SK-N-SH (cell line): ENCODE data around the gene CD164L2. TPM values are rescaled to one million over a fixed set of nuclear protein-coding genes. Genes with fewer than 3 reads are reported as not detected.
"Not testable (repeated sequence)": the region's sequence is repeated elsewhere in the genome, so short reads cannot be mapped to it uniquely, and the experiment has no call there.

Source experiments
- CTCF ChIA-PET: fragments of 300-600, 350-600 bp; formaldehyde crosslinking; extraction: SDS; loops from one replicate; lab custom pipeline; 2021; lab: Yijun Ruan, JAX
- POLR2A ChIA-PET: fragments of 350-600 bp; sonication (Branson Sonifier 250); formaldehyde crosslinking; extraction: SDS; loops from one replicate; lab custom pipeline; 2020; ENCODE audit warnings: antibody characterized with exemption, inconsistent platforms; lab: Yijun Ruan, JAX
- DNase-seq: peaks from one replicate; pipeline ENCODE4 v3.0.0; 2012
- H2AFZ ChIP-seq: fragments of 200-600 bp; sonication (generic); 2 replicates; pipeline ENCODE4 v1.8.1; 2016; ENCODE audit warnings: antibody characterized with exemption, mild to moderate bottlenecking, low read depth
- H3F3A ChIP-seq: fragments of 200-600 bp; sonication (generic); replicated peaks from 2 replicates; pipeline ENCODE3; 2016; ENCODE audit warnings: antibody characterized with exemption, mild to moderate bottlenecking; ENCODE audit not compliant: insufficient read depth
- H3K27ac ChIP-seq, 2 experiments: fragments of 200-500 bp in 1 of 2; fragments of 200-600 bp in 1 of 2; sonication (Bioruptor generic) in 1 of 2; sonication (generic), shearing (Covaris generic) in 1 of 2; 2 replicates each; pipeline versions ENCODE4 v1.5.1 to v1.6.1; 2014 to 2016; ENCODE audit warnings: low read depth in 2 of 2, inconsistent platforms in 1 of 2, low read length in 1 of 2, mild to moderate bottlenecking in 1 of 2, mixed read lengths in 1 of 2
- H3K27me3 ChIP-seq: fragments of 200-600 bp; sonication (generic), shearing (Covaris generic); 2 replicates; pipeline ENCODE4 v1.6.1; 2016; ENCODE audit warnings: mixed run types; ENCODE audit not compliant: insufficient read depth
- H3K36me3 ChIP-seq, 2 experiments: fragments of 200-500 bp in 1 of 2; fragments of 200-600 bp in 1 of 2; sonication (Bioruptor generic) in 1 of 2; sonication (generic) in 1 of 2; replicated peaks in 1 of 2; 2 replicates each; pipeline versions ENCODE3 to v1.5.1; 2014 to 2016; ENCODE audit warnings: low read length in 1 of 2, mild to moderate bottlenecking in 1 of 2; ENCODE audit not compliant: insufficient read depth in 2 of 2, control insufficient read depth in 1 of 2
- H3K4me1 ChIP-seq, 2 experiments: fragments of 200-500 bp in 1 of 2; fragments of 200-600 bp in 1 of 2; sonication (Bioruptor generic) in 1 of 2; sonication (generic), shearing (Covaris generic) in 1 of 2; 2 replicates each; pipeline versions ENCODE4 v1.5.1 to v1.6.1; 2014 to 2016; ENCODE audit warnings: low read depth in 1 of 2, low read length in 1 of 2, mixed run types in 1 of 2; ENCODE audit not compliant: insufficient read depth in 2 of 2, control insufficient read depth in 1 of 2
- H3K4me2 ChIP-seq: fragments of 200-600 bp; sonication (generic), shearing (Covaris generic); 2 replicates; pipeline ENCODE4 v1.6.1; 2017; ENCODE audit warnings: mixed run types
- H3K4me3 ChIP-seq, 2 experiments: fragments of 200-500 bp in 1 of 2; fragments of 200-600 bp in 1 of 2; sonication (Bioruptor generic) in 1 of 2; sonication (generic), shearing (Covaris generic) in 1 of 2; 2 replicates each; pipeline versions ENCODE4 v1.5.1 to v1.8.1; 2014 to 2016; ENCODE audit warnings: low read depth in 2 of 2, inconsistent platforms in 1 of 2, low read length in 1 of 2, mild to moderate bottlenecking in 1 of 2, mixed read lengths in 1 of 2, moderate library complexity in 1 of 2
- H3K79me2 ChIP-seq: fragments of 200-600 bp; sonication (generic); 2 replicates; pipeline ENCODE4 v1.8.1; 2017; ENCODE audit warnings: mild to moderate bottlenecking; ENCODE audit not compliant: insufficient read depth
- H3K9ac ChIP-seq: fragments of 200-600 bp; sonication (generic); 2 replicates; pipeline ENCODE4 v1.6.1; 2017; ENCODE audit warnings: mixed run types
- H3K9me2 ChIP-seq: fragments of 200-600 bp; sonication (generic); 2 replicates; pipeline ENCODE4 v1.6.1; 2017; ENCODE audit warnings: mixed run types
- H3K9me3 ChIP-seq: fragments of 200-600 bp; sonication (generic); 2 replicates; pipeline ENCODE4 v1.6.1; 2017; ENCODE audit warnings: mixed run types, mild to moderate bottlenecking, moderate library complexity
- H4K20me1 ChIP-seq: fragments of 200-600 bp; sonication (generic); 2 replicates; pipeline ENCODE4 v1.6.1; 2017; ENCODE audit warnings: mild to moderate bottlenecking, mixed run types; ENCODE audit not compliant: insufficient read depth
- ELF1 ChIP-seq: IDR thresholded peaks from 2 replicates; pipeline ENCODE4 v1.4.0; 2012
- FOSL2 ChIP-seq: IDR thresholded peaks from 2 replicates; pipeline ENCODE4 v1.4.0; 2012; ENCODE audit warnings: low read depth, mild to moderate bottlenecking, moderate library complexity, borderline replicate concordance
- FOXJ3 ChIP-seq: sonication (generic); formaldehyde crosslinking; IDR thresholded peaks from 2 replicates; pipeline ENCODE4 v1.5.1; 2020; ENCODE audit warnings: mild to moderate bottlenecking, missing genetic modification reagents
- POLR2AphosphoS5 ChIP-seq: IDR thresholded peaks from 2 replicates; pipeline ENCODE4 v1.6.1; 2012; ENCODE audit warnings: low read depth, low read length
- RAD21 ChIP-seq: IDR thresholded peaks from 2 replicates; pipeline ENCODE4 v1.6.1; 2012; ENCODE audit warnings: mild to moderate bottlenecking, low read length
- SMC3 ChIP-seq: IDR thresholded peaks from 2 replicates; pipeline ENCODE4 v1.6.1; 2012; ENCODE audit warnings: low read depth, low read length, improper control_type of control experiment
- WGBS: methylation state at CpG from one replicate; pipeline ENCODE4 v1.1.6; 2017; ENCODE audit warnings: low lambda C conversion rate; 5-methylcytosine and 5-hydroxymethylcytosine counted together
- polyA plus RNA-seq, 3 experiments: library from polyadenylated mRNA; depleted of rRNA; stranded (reverse); fragments of >200 nt; gene quantifications; 2 replicates each; pipeline ENCODE4 v1.2.3, GENCODE V29; 2012
- TF ChIP-seq, protein P1 (sequence below): IDR thresholded peaks from 2 replicates; pipeline ENCODE4; 2012
- TF ChIP-seq, protein P2 (sequence below): IDR thresholded peaks from 2 replicates; pipeline ENCODE4 v1.4.0; 2012; ENCODE audit warnings: low read depth
- TF ChIP-seq, protein P3 (sequence below): fragments of 200-600 bp; sonication (generic); IDR thresholded peaks from 2 replicates; pipeline ENCODE4 v1.6.1; 2017; ENCODE audit warnings: antibody characterized with exemption, mild to moderate bottlenecking, moderate library complexity

Gene CD164L2
- polyA plus RNA-seq, 1 of the 3 experiments (the other 2 are of a cell fraction), result 0.05 TPM

DNA sequence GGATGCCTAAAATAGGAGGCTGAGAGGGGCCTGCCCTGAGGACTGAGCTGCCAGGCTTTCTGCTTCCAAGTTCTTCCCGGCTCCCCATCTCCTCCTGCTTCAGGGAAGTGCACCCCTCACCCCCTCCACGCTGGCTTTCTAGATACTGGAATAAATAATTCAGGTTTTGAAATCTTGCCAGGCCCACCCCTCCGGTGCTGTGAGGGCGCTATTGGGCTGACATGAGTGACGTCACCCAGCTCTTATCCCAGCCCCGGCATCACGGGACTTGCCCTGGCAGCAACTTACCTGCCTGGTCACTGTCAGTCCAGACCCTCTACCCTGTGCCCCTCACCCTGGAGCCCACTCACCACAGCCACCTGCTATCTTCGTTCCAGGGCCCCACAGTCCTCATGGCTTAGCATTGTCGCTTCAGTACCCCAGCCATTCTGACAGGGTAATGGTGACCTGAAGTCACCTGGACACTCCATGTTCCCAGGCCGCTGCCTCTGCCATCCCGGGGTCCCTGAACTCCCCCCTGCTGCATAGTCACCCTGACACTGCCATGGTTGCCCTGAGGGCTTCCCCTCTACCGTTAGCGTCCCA is 8.5 kb upstream of the CD164L2 start:
- peaks cover 11% of the 10 kb centered on the region; the same call in 1 of the 2 replicates for H3K79me2 ChIP-seq
- POLR2A ChIA-PET, result interaction anchor here (1.0 to 1.8 kb wide), 3 partner anchors 26 to 215 kb away, joined by 3 to 10 read pairs (median 5); partner anchors contain the start of gene MAP3K6
- peaks cover 9% of the 10 kb centered on the region for H3F3A ChIP-seq
- H3K27me3 ChIP-seq, result no peaks in the 10 kb centered on the region; the same call in 1 of the 2 replicates
- H3K4me2 ChIP-seq, result peak overlapping the region; percentile 100
- H3K36me3 ChIP-seq, result no peaks in the 10 kb centered on the region
- no peak overlapping the region for H3K9ac ChIP-seq
- H4K20me1 ChIP-seq, result no peaks in the 10 kb centered on the region
- DNase-seq, result no peak
- no peak for TF ChIP-seq FOXJ3
- TF ChIP-seq SMC3, result no peak
- TF ChIP-seq, protein P1, sequence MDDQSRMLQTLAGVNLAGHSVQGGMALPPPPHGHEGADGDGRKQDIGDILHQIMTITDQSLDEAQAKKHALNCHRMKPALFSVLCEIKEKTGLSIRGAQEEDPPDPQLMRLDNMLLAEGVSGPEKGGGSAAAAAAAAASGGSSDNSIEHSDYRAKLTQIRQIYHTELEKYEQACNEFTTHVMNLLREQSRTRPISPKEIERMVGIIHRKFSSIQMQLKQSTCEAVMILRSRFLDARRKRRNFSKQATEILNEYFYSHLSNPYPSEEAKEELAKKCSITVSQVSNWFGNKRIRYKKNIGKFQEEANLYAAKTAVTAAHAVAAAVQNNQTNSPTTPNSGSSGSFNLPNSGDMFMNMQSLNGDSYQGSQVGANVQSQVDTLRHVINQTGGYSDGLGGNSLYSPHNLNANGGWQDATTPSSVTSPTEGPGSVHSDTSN, result no peak
- TF ChIP-seq FOSL2, result no peak
- TF ChIP-seq, protein P2, sequence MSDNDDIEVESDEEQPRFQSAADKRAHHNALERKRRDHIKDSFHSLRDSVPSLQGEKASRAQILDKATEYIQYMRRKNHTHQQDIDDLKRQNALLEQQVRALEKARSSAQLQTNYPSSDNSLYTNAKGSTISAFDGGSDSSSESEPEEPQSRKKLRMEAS, result no peak
- TF ChIP-seq ELF1, result no peak
- TF ChIP-seq, all 33 proteins: peak for 0
- Histone ChIP-seq H3K4me3 (0 out of 4 replicates have a peak overlapping the region, but pooled peaks of 1 of the 2 experiments have one; percentile 94), H3K9me2 (no peaks in the 10 kb centered on the region), H3K9me3 (no peaks in the 10 kb centered on the region), H3K27ac (no peak overlapping the region; a peak in 1 of 4 replicates), H2AFZ (no peak overlapping the region), H3K4me1 (peaks cover 0 to 28% of the 10 kb centered on the region in 2 experiments; a peak in 2 of 4 replicates)
- CTCF ChIA-PET, result interaction anchor here (0.6 to 20.0 kb wide), 24 partner anchors 9 to 381 kb away, joined by 3 to 731 read pairs (median 5); partner anchors contain the start of genes CD164L2, MAP3K6 and STX12
- WGBS, result 49% methylated on average over 11 of the region's 13 CpGs

DNA sequence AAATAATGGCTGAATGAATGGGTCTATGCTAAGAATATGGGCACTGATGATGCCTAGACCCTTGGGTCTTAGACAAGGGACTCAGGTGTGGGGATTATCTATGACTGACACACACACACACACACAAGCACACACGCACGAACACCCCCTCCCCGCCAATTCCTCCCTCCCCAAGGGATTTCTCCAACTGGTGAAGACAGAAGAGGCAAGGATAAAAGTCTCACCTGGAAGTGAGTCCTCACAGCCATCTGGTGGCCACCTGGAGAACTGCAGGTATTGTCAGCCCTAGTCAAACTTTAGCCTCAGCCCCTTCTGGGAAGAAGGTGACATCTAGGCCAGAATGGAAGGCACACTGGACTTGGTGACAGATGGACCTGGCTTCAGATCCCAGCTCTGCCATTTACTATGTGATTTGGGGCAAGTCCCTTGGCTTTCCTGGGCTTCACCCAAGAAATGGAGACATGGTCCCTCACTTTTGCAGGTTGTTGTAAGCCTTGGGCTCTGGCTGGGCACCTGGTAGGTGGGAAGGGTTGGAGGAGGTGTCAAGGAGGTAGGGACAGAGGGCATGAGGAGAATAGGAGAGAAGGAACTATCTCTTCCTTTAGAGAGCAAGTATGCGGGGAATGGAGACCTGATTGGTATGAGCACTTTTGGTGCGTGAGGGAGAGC is 5.3 kb upstream of the CD164L2 start:
- no peak overlapping the region for H3K27ac ChIP-seq
- WGBS, result 36% methylated on average over 5 of the region's 5 CpGs
- H3K9me2 ChIP-seq, result no peaks in the 10 kb centered on the region
- H3K79me2 ChIP-seq, result peaks cover 9% of the 10 kb centered on the region; the same call in 1 of the 2 replicates
- H3K27me3 ChIP-seq, result no peaks in the 10 kb centered on the region; the same call in 1 of the 2 replicates
- H3K4me2 ChIP-seq, result no peak overlapping the region
- no peaks in the 10 kb centered on the region for H3F3A ChIP-seq
- H2AFZ ChIP-seq, result no peak overlapping the region
- H3K36me3 ChIP-seq, result no peaks in the 10 kb centered on the region
- H3K4me1 ChIP-seq, result peaks cover 0 to 20% of the 10 kb centered on the region in 2 experiments; a peak in 2 of 4 replicates
- no peak overlapping the region; a peak in 1 of 4 replicates for H3K4me3 ChIP-seq
- no peaks in the 10 kb centered on the region for H4K20me1 ChIP-seq
- ChIA-PET POLR2A (no interaction called here), CTCF (interaction anchor here (0.6 to 20.0 kb wide), 22 partner anchors 8 to 316 kb away, joined by 3 to 731 read pairs (median 4); partner anchors contain the start of gene MAP3K6)
- H3K9me3 ChIP-seq, result no peaks in the 10 kb centered on the region
- TF ChIP-seq RAD21, result peak; percentile 84
- TF ChIP-seq, protein P3, sequence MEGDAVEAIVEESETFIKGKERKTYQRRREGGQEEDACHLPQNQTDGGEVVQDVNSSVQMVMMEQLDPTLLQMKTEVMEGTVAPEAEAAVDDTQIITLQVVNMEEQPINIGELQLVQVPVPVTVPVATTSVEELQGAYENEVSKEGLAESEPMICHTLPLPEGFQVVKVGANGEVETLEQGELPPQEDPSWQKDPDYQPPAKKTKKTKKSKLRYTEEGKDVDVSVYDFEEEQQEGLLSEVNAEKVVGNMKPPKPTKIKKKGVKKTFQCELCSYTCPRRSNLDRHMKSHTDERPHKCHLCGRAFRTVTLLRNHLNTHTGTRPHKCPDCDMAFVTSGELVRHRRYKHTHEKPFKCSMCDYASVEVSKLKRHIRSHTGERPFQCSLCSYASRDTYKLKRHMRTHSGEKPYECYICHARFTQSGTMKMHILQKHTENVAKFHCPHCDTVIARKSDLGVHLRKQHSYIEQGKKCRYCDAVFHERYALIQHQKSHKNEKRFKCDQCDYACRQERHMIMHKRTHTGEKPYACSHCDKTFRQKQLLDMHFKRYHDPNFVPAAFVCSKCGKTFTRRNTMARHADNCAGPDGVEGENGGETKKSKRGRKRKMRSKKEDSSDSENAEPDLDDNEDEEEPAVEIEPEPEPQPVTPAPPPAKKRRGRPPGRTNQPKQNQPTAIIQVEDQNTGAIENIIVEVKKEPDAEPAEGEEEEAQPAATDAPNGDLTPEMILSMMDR, result peak; percentile 82
- no peak for TF ChIP-seq POLR2AphosphoS5
- peak; percentile 88 for TF ChIP-seq SMC3
- H3K9ac ChIP-seq, result no peak overlapping the region
- peak; percentile 74 for DNase-seq

DNA sequence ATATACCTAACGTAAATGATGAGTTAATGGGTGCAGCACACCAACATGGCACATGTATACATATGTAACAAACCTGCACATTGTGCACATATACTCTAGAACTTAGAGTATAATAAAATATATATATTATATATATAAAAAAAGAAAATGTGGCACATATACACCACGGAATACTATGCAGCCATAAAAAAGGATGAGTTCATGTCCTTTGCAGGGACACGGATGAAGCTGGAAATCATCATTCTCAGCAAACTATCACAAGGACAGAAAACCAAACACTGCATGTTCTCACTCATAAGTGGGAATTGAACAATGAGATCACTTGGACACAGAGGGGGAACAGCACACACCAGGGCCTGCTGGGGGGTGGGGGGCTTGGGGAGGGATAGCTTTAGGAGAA is 1.7 kb upstream of the CD164L2 start:
- not testable (repeated sequence) for DNase-seq, H3F3A ChIP-seq, H3K4me2 ChIP-seq, H3K9me3 ChIP-seq, H3K27me3 ChIP-seq, H3K9ac ChIP-seq, H2AFZ ChIP-seq, H3K79me2 ChIP-seq, H3K4me3 ChIP-seq, H3K27ac ChIP-seq, H3K9me2 ChIP-seq, H4K20me1 ChIP-seq, H3K36me3 ChIP-seq
- POLR2A ChIA-PET, result interaction anchor here (1.2 kb wide), 1 partner anchor 84 kb away, joined by 5 read pairs; no protein-coding TSS in a partner anchor
- CTCF ChIA-PET, result interaction anchor here (0.8 to 20.0 kb wide), 7 partner anchors 11 to 283 kb away, joined by 3 to 731 read pairs (median 23); partner anchors contain the start of gene MAP3K6
- 73% methylated on average over 3 of the region's 3 CpGs for WGBS
- peaks cover 0 to 10% of the 10 kb centered on the region in 2 experiments; a peak in 1 of 4 replicates for H3K4me1 ChIP-seq
